Testis (tissue), 2 donors: ENCODE data around the gene ZNF296.

Source experiments
- CTCF ChIP-seq, 3 experiments: fragments of 450-650 bp in 2 of 3; fragments of 200-600 bp in 1 of 3; sonication (generic) in 1 of 3; IDR thresholded peaks; one replicate each; pipeline ENCODE4 v1.5.1; 2016 to 2019; ENCODE audit warnings: antibody characterized with exemption in 3 of 3, mild to moderate bottlenecking in 2 of 3, moderate library complexity in 1 of 3
- POLR2A ChIP-seq: fragments of 450-650 bp; IDR thresholded peaks from one replicate; pipeline ENCODE4 v1.6.1; 2017; ENCODE audit warnings: antibody characterized with exemption, mild to moderate bottlenecking, moderate library complexity

- TF ChIP-seq CTCF (IDR thresholded peaks at IDR 0.05) (no peak), POLR2A (no peak)
These were observed 45.5 kb downstream of the ZNF296 start for GRCh38 chr19:45030825-45031224.
